Urothelium cell line (cell line): ENCODE results near the gene GARS1.

Experiments
- DNase-seq: peaks from one replicate; pipeline ENCODE4 v3.0.0; 2011; ENCODE audit warnings: low spot score, mixed read lengths
- FAIRE-seq: peaks from 2 replicates; lab custom pipeline; 2011; peaks lifted over from hg19 to GRCh38; lab: Jason Lieb, UNC

GARS1 gene

DNA sequence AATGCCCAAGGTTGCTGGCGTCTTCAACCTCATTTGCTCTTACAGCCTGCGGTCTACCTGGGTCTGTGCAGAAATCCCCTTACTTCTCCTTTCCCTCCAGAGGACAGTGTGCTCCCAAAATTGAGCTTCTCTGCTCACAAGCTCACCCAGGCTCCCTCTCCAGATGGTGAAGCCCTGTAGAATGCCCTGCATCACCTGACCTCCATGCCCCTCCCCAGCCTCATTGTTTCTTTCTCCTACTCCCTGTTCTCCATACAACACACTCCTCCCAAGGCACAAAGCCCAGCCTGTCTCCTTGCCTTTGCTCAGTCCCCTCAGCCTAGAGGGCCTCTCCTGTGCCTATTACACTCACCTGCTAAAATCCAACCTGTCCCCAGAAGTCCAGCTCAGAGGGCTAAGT lies 84.1 kb downstream of the GARS1 start:
- no peak for FAIRE-seq
- no peak for DNase-seq

DNA sequence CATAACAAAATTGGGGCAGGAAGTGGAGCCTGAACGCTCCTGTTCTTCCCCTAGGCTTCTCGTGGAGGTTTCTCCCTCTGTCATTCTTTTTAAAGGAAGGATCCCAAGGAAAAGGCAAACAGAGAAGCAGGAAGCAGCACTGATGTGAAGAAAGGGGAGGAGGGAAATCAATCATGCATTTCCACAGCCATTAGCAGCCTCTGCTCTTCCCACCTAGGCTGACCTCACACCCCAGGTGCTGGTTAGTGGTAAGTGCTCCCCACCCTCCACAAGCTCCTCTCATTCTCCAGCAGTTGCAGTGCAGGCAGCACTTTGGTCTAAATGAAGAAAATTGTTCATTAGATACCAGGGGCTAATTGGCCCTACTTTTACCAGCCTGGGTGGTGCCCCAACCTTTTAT lies 85.0 kb downstream of the GARS1 start:
- DNase-seq, result no peak
- FAIRE-seq, result no peak

DNA sequence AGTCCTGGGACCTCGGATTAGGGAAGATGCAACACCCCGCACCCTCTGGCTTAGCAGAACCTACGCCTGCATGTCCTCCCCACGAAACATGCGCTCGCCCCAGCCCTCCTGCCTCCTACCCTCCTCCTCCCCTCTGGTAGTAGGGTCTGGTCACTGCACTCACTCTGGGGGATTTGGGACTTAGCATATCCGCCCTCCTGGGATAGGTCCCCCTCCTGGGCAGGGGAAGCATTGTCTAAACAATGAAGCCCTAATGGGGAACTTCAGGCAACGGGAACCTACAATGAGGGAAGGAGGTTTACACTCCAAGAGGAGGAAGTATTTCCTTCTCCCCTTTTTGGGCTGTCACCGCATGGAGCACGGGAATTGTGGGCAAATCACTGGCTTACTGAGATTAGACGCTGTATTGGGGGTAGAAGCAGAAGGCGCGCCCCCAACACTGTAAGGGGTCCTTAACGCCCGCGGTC lies 86.7 kb downstream of the GARS1 start:
- FAIRE-seq, result no peak
- no peak for DNase-seq

DNA sequence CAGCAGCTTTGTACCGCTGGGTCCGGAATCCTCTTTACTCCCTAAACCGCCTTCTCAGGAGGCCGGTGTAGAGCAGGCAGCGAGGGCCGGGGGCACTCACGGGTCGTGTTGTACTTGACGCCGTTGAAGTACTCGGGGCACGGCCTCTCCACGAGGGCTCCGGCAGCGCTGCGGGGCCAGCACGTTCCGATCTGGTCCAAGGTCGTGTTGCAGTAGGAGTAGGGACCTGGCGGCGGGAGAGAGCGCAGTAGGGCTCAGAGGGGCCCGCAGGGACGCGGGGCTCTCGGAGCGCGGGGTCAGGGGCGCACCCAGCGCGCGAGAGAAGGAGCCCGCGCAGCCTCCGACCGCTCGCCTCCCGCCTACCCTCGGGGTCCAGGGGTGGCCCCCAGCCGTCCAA lies 87.1 kb downstream of the GARS1 start:
- FAIRE-seq (no peak), DNase-seq (no peak)

DNA sequence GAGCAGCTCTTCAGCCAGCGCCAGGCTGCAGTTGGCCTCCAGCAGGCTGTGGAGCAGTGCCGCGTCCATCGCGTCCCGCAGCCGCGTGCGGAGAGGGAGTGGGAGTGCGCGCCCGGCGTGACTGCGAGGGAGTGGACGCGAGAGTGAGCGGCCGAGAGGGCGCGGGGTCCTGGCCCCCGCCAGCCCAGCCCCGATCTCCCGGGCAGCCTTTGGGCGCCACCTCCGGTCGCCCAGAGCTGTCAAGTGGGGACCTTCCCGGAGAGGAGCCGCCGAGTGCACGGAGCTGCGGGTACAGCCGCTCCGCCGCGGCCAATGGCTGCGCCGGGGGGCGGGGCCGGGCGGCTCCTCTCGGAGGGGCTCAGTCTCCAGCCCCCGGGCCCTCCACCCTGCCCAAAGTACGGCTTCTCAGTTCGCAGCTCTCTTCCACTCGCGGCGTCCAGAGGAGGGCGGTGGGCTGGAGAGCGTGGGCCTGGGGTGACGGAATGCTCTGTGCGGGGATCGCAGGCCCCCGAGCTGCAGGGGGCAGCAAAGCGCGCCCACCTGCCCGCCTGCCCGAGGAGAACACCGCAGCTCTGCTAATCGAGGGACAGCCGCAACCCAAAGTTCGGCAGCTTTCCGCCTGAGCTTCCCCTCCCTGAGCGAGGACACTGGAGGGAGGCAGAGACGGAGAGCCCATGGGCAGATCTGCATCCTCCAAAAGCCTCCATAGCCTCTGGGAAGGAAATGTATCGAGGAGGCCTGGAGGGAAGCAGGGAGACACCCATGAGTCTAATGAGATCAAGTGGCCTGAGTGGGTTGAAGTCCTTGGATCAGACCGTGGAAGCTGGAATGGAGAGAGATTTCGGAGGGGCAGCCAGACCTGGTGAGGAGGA lies 87.8 kb downstream of the GARS1 start, which contains the start of gene CRHR2:
Gene CRHR2 (minus strand): TSS at position 245 of the 872 bp plus-strand sequence. CDS start 176 bp downstream, at position 69.
- DNase-seq (peak; percentile 39), FAIRE-seq (no peak)

DNA sequence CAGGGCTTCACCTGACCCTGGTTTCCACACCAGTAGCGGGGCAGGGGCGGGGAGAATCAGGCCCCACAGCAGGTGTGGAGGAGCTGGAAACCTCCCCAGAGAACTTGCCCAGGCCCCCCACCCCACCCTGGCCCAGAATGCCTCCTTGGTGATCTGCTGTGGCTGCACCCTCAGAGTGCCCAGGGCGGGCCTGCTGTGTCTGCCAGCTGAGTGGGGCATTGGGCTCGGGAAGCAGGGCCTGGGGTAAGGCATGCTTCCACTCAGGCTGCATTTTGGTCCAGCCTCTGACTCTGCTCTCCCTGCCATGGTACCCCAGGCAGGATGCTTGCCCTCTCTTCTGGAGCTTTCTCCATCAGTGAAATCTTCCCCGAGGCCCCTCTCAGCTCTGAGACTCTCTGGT lies 88.6 kb downstream of the GARS1 start:
- no peak for DNase-seq
- no peak for FAIRE-seq
